ENCODE measurements around the gene PRRC2B.

Gene PRRC2B

GRCh38 chr9:131474711-131475110, 80.8 kb downstream of the PRRC2B start:
- no peak for DNase-seq

GRCh38 chr9:131475111-131475955, 81.4 kb downstream of the PRRC2B start:
- DNase-seq: no peak

- no peak for DNase-seq
Measured at GRCh38 chr9:131475956-131476776, 82.3 kb downstream of the PRRC2B start.

- DNase-seq: no peak
Measured at GRCh38 chr9:131476777-131477345, 83.0 kb downstream of the PRRC2B start.

- DNase-seq: no peak
Measured at GRCh38 chr9:131477367-131477766, 83.5 kb downstream of the PRRC2B start.

- DNase-seq: no peak
Measured at GRCh38 chr9:131477816-131478419, 84.0 kb downstream of the PRRC2B start.

- DNase-seq: peak; percentile 13 to 46 (median 36)
Measured at GRCh38 chr9:131478421-131478868, 84.6 kb downstream of the PRRC2B start.

- DNase-seq: no peak
Measured at GRCh38 chr9:131478911-131479310, 85.0 kb downstream of the PRRC2B start.

GRCh38 chr9:131480258-131480657, 86.4 kb downstream of the PRRC2B start:
- no peak for DNase-seq

GRCh38 chr9:131481441-131482342, 87.8 kb downstream of the PRRC2B start:
- no peak for DNase-seq

- no peak for DNase-seq
Measured at GRCh38 chr9:131482343-131483006, 88.6 kb downstream of the PRRC2B start.

GRCh38 chr9:131483319-131484050, 89.6 kb downstream of the PRRC2B start:
- DNase-seq: no peak

- DNase-seq: no peak
Measured at GRCh38 chr9:131484051-131484445, 90.2 kb downstream of the PRRC2B start.

GRCh38 chr9:131484560-131485185, 90.8 kb downstream of the PRRC2B start:
- DNase-seq: no peak

GRCh38 chr9:131485206-131485605, 91.3 kb downstream of the PRRC2B start:
- no peak for DNase-seq

GRCh38 chr9:131485728-131486422, 92.0 kb downstream of the PRRC2B start:
- DNase-seq: no peak

GRCh38 chr9:131487001-131487400, 93.1 kb downstream of the PRRC2B start:
- no peak for DNase-seq

GRCh38 chr9:131487621-131488031, 93.7 kb downstream of the PRRC2B start:
- DNase-seq: no peak

GRCh38 chr9:131490514-131490913, 96.6 kb downstream of the PRRC2B start:
- DNase-seq: no peak

Measured in activated CD4-positive, CD25-positive, alpha-beta regulatory T cell (primary cell).